ENCODE results near the gene RNASET2. TPM values are rescaled to one million over a fixed set of nuclear protein-coding genes. Genes with fewer than 3 reads are reported as not detected.

RNASET2 gene
- total and polyA plus RNA-seq, 2 experiments from 2014 or later = 144 to 266 TPM

DNA sequence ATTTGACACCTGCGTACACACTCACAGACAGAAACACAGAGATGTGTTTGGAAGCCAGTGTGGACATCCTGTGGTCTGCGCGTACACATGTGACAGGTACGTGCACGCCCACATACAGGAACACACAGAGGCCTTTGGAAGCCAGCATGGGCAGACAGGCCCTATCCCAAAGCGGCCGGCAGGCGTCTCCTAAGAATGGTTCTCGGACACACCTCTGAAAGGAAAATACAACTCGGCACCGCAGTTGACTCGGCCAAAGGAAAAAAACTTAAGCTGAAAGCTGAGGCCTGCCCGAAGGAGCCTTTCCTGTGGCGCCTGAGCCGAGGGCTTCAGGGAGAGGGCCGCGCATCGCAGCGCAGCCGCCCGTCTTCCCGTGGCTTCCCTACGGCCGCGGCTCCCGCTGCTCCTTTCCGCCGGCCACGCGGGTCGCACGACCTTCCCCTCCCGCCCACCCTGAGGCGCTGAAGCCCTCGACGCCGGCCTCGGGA is 41.5 kb upstream of the RNASET2 start:
- peak overlapping the region; percentile 51 for H2AFZ ChIP-seq

DNA sequence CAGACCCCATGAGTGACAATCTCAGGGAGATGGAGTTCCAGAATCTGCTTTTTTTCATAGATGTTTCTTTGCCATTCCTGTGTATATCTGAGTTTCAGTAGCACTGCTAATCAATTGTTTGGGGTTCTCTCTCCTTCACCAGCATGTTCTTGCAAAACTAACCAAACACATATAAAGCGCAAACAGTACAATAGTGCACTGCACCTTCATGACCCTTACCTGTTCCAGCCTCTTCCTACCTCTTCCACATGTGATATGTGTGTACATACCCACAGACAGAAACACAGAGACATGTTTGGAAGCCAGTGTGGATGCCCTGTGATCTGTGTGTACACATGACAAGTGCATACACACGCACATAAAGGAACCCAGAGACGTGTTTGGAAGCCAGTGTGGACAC is 41.0 kb upstream of the RNASET2 start:
- DNase-seq (ENCODE audit: low spot score) = no peak
- TF ChIP-seq EZH2phosphoT487 (IDR thresholded peaks at IDR 0.05; ENCODE audit: low read depth, severe bottlenecking, unreplicated experiment) = no peak
- TF ChIP-seq, protein P1, sequence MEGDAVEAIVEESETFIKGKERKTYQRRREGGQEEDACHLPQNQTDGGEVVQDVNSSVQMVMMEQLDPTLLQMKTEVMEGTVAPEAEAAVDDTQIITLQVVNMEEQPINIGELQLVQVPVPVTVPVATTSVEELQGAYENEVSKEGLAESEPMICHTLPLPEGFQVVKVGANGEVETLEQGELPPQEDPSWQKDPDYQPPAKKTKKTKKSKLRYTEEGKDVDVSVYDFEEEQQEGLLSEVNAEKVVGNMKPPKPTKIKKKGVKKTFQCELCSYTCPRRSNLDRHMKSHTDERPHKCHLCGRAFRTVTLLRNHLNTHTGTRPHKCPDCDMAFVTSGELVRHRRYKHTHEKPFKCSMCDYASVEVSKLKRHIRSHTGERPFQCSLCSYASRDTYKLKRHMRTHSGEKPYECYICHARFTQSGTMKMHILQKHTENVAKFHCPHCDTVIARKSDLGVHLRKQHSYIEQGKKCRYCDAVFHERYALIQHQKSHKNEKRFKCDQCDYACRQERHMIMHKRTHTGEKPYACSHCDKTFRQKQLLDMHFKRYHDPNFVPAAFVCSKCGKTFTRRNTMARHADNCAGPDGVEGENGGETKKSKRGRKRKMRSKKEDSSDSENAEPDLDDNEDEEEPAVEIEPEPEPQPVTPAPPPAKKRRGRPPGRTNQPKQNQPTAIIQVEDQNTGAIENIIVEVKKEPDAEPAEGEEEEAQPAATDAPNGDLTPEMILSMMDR (IDR thresholded peaks at IDR 0.05; ENCODE audit: poor library complexity) = no peak
- no peak for TF ChIP-seq EZH2 (IDR thresholded peaks at IDR 0.05; ENCODE audit: borderline replicate concordance)
- H3K27me3 ChIP-seq = no peaks in the 10 kb centered on the region
- no peaks in the 10 kb centered on the region for H3K9me3 ChIP-seq (ENCODE audit: low read depth)
- peaks cover 37% of the 10 kb centered on the region for H3K79me2 ChIP-seq
- H3K36me3 ChIP-seq (replicated peaks; ENCODE audit: insufficient read depth, low read depth) = no peaks in the 10 kb centered on the region
- peak overlapping the region; percentile 97 for H3K4me2 ChIP-seq
- H4K20me1 ChIP-seq (ENCODE audit: insufficient read depth, poor library complexity, severe bottlenecking) = no peaks in the 10 kb centered on the region
- H3K4me1 ChIP-seq (ENCODE audit: insufficient read depth) = peaks cover 15% of the 10 kb centered on the region
- H3K9me2 ChIP-seq (replicated peaks; ENCODE audit: insufficient read depth) = no peaks in the 10 kb centered on the region
- WGBS (ENCODE audit: low lambda C conversion rate, missing lambda C conversion rate) = 67% methylated on average over 3 of the region's 3 CpGs
- no peak overlapping the region for H2AFZ ChIP-seq
- H3K4me3 ChIP-seq = no peak overlapping the region
- no peak overlapping the region for H3K27ac ChIP-seq

More for the DNA sequence above, 41.5 kb upstream of the RNASET2 start:
- Histone ChIP-seq H3K79me2 (peaks cover 42% of the 10 kb centered on the region), H3K9me2 (replicated peaks; ENCODE audit: insufficient read depth) (no peaks in the 10 kb centered on the region), H3K9me3 (ENCODE audit: low read depth) (no peaks in the 10 kb centered on the region), H3K36me3 (replicated peaks; ENCODE audit: insufficient read depth, low read depth) (no peaks in the 10 kb centered on the region), H3K4me1 (ENCODE audit: insufficient read depth) (peaks cover 15% of the 10 kb centered on the region), H4K20me1 (ENCODE audit: insufficient read depth, poor library complexity, severe bottlenecking) (no peaks in the 10 kb centered on the region), H3K27me3 (no peaks in the 10 kb centered on the region), H3K27ac (peak overlapping the region; percentile 12), H3K4me2 (peak overlapping the region; percentile 97), H3K4me3 (peak overlapping the region; percentile 67)
- WGBS (ENCODE audit: low lambda C conversion rate, missing lambda C conversion rate) = 14% methylated on average over 16 of the region's 38 CpGs
- DNase-seq (ENCODE audit: low spot score) = peak; percentile 84
- TF ChIP-seq, protein P1 (IDR thresholded peaks at IDR 0.05; ENCODE audit: poor library complexity) = peak; percentile 49
- no peak for TF ChIP-seq EZH2 (IDR thresholded peaks at IDR 0.05; ENCODE audit: borderline replicate concordance)

DNA sequence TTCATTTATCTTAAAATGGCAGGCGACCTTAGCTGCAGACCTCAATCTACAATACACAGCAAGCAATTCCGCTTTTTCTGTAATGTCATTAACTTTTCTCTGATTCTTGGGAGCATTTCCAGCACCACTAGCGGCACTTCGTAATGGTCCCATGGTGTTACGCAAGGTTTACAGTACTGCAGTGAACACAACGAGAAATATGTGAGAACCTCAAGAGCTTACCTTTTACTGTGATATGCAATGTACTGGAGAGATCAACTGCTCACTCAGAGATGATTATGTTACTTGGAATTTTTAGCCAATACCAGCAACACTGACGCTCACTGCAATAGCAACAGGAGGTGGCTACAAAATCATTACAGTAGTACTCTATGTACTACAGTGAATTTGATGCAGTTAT is 40.1 kb upstream of the RNASET2 start:
- WGBS (ENCODE audit: low lambda C conversion rate, missing lambda C conversion rate) = 82% methylated on average over 7 of the region's 7 CpGs
- peaks cover 28% of the 10 kb centered on the region for H3K79me2 ChIP-seq
- H3K27me3 ChIP-seq = no peaks in the 10 kb centered on the region
- TF ChIP-seq, protein P1 (IDR thresholded peaks at IDR 0.05; ENCODE audit: poor library complexity) = no peak
- TF ChIP-seq EZH2phosphoT487 (IDR thresholded peaks at IDR 0.05; ENCODE audit: low read depth, severe bottlenecking, unreplicated experiment) (no peak), EZH2 (IDR thresholded peaks at IDR 0.05; ENCODE audit: borderline replicate concordance) (no peak)
- no peaks in the 10 kb centered on the region for H3K9me2 ChIP-seq (replicated peaks; ENCODE audit: insufficient read depth)
- no peak overlapping the region for H3K4me2 ChIP-seq
- no peaks in the 10 kb centered on the region for H3K36me3 ChIP-seq (replicated peaks; ENCODE audit: insufficient read depth, low read depth)
- H3K4me3 ChIP-seq = no peak overlapping the region
- no peaks in the 10 kb centered on the region for H4K20me1 ChIP-seq (ENCODE audit: insufficient read depth, poor library complexity, severe bottlenecking)
- H3K27ac ChIP-seq = no peak overlapping the region
- H3K9me3 ChIP-seq (ENCODE audit: low read depth) = no peaks in the 10 kb centered on the region
- peak; percentile 32 for DNase-seq (ENCODE audit: low spot score)
- H2AFZ ChIP-seq = no peak overlapping the region
- H3K4me1 ChIP-seq (ENCODE audit: insufficient read depth) = peaks cover 9% of the 10 kb centered on the region

Measured in hepatocyte (in vitro differentiated cells).